GM21360 (cell line): ENCODE results near the gene ADAM21.
"Not testable (repeated sequence)": the region's sequence is repeated elsewhere in the genome, so short reads cannot be mapped to it uniquely, and the experiment has no call there.

ENCODE experiments used
- ATAC-seq: cut with Tn5 transposase; IDR thresholded peaks from one replicate; pipeline ENCODE4 v1.9.1; 2021; ENCODE audit warnings: mild to moderate bottlenecking, moderate library complexity; ENCODE audit not compliant: unreplicated experiment

The ADAM21 gene

GRCh38 chr14:70451874-70452273, at the start of gene ADAM21:
TSS of gene ADAM21 (plus strand) at chr14:70452174. CDS start at chr14:70457500, 5,326 bp downstream.
- ATAC-seq, result no peak

GRCh38 chr14:70403335-70403734, 48.6 kb upstream of the ADAM21 start:
- not testable (repeated sequence) for ATAC-seq

GRCh38 chr14:70406216-70406615, 45.8 kb upstream of the ADAM21 start:
- not testable (repeated sequence) for ATAC-seq

GRCh38 chr14:70407621-70408020, 44.4 kb upstream of the ADAM21 start:
- ATAC-seq, result no peak

GRCh38 chr14:70415788-70416187, 36.2 kb upstream of the ADAM21 start:
- ATAC-seq, result no peak

GRCh38 chr14:70416338-70416724, 35.6 kb upstream of the ADAM21 start:
- no peak for ATAC-seq

- no peak for ATAC-seq
These were observed 35.1 kb upstream of the ADAM21 start, which contains the start of gene SYNJ2BP for GRCh38 chr14:70416725-70417349. TSS of gene SYNJ2BP (minus strand) at chr14:70417090. CDS start at chr14:70416963, 127 bp downstream.

GRCh38 chr14:70419270-70419931, 32.6 kb upstream of the ADAM21 start:
- ATAC-seq, result not testable (repeated sequence)

GRCh38 chr14:70422538-70422937, 29.4 kb upstream of the ADAM21 start:
- no peak for ATAC-seq

GRCh38 chr14:70425354-70425753, 26.6 kb upstream of the ADAM21 start:
- ATAC-seq, result no peak

GRCh38 chr14:70426555-70426954, 25.4 kb upstream of the ADAM21 start:
- not testable (repeated sequence) for ATAC-seq

- no peak for ATAC-seq
These were observed 15.1 kb upstream of the ADAM21 start for GRCh38 chr14:70436867-70437266.

- ATAC-seq, result no peak
These were observed 10.3 kb upstream of the ADAM21 start for GRCh38 chr14:70441641-70442040.

GRCh38 chr14:70442750-70443149, 9.2 kb upstream of the ADAM21 start:
- no peak for ATAC-seq

GRCh38 chr14:70448633-70449340, 3.2 kb upstream of the ADAM21 start:
- no peak for ATAC-seq

- ATAC-seq, result no peak
These were observed 2.8 kb downstream of the ADAM21 start for GRCh38 chr14:70454731-70455130.

GRCh38 chr14:70468731-70469130, 16.8 kb downstream of the ADAM21 start:
- ATAC-seq, result no peak

GRCh38 chr14:70470863-70471563, 19.0 kb downstream of the ADAM21 start:
- ATAC-seq, result not testable (repeated sequence)

GRCh38 chr14:70472253-70473159, 20.5 kb downstream of the ADAM21 start:
- ATAC-seq, result no peak

- ATAC-seq, result no peak
These were observed 21.9 kb downstream of the ADAM21 start for GRCh38 chr14:70473825-70474224.
